ENCODE results near the gene GUCD1.

GUCD1 gene

GRCh38 chr22:24583221-24584165 lies 28.6 kb upstream of the GUCD1 start (continued):
- no peak; the same call in 1 of the 2 replicates for TF ChIP-seq ZSCAN23 (tag by site-specific recombination; IDR thresholded peaks at IDR 0.05)
- no peak for TF ChIP-seq ZNF704 (tag by site-specific recombination; IDR thresholded peaks at IDR 0.05)
- TF ChIP-seq ZSCAN4 (tag by site-specific recombination; IDR thresholded peaks at IDR 0.05), result no peak
- peak; percentile 61 for TF ChIP-seq ZBTB8A (tag by site-specific recombination; IDR thresholded peaks at IDR 0.05)
- TF ChIP-seq ZNF10 (tag by site-specific recombination; IDR thresholded peaks at IDR 0.05), result peak; percentile 94
- 0 out of 2 replicates have a peak, but pooled peaks have one; percentile 31 for TF ChIP-seq ZNF692 (tag by site-specific recombination; IDR thresholded peaks at IDR 0.05)
- no peak for TF ChIP-seq ZNF114 (tag by site-specific recombination; IDR thresholded peaks at IDR 0.05)
- TF ChIP-seq ZBTB11 (tag by site-specific recombination; conservative IDR thresholded peaks at IDR 0.05; ENCODE audit: low read depth), result no peak
- TF ChIP-seq OSR2 (tag by site-specific recombination; IDR thresholded peaks at IDR 0.05), result peak; percentile 74; the same call in 1 of the 2 replicates
- TF ChIP-seq HOXA7 (CRISPR knock-in tag; IDR thresholded peaks at IDR 0.05; ENCODE audit: borderline replicate concordance), result no peak
- TF ChIP-seq MZF1 (tag by site-specific recombination; IDR thresholded peaks at IDR 0.05; ENCODE audit: borderline replicate concordance), result 0 out of 2 replicates have a peak, but pooled peaks have one; percentile 10
- TF ChIP-seq ZNF416 (tag by site-specific recombination; IDR thresholded peaks at IDR 0.05), result no peak
- TF ChIP-seq ZNF639 (tag by site-specific recombination; IDR thresholded peaks at IDR 0.05), result no peak
- TF ChIP-seq ZNF138 (tag by site-specific recombination; IDR thresholded peaks at IDR 0.05; ENCODE audit: borderline replicate concordance), result no peak
- TF ChIP-seq ZNF274 (IDR thresholded peaks at IDR 0.05; ENCODE audit: low read length), result no peak
- no peak for TF ChIP-seq ZNF274 (tag by site-specific recombination; IDR thresholded peaks at IDR 0.05; ENCODE audit: borderline replicate concordance)
- TF ChIP-seq ZNF354C (tag by site-specific recombination; IDR thresholded peaks at IDR 0.05; ENCODE audit: borderline replicate concordance, low read depth), result no peak
- no peak for TF ChIP-seq ZNF837 (tag by site-specific recombination; IDR thresholded peaks at IDR 0.05)
- 0 out of 2 replicates have a peak, but pooled peaks have one; percentile 34 for TF ChIP-seq ZNF24 (tag by site-specific recombination; IDR thresholded peaks at IDR 0.05)
- TF ChIP-seq WT1 (tag by site-specific recombination; IDR thresholded peaks at IDR 0.05), result peak; percentile 69
- TF ChIP-seq ZNF280C (tag by site-specific recombination; IDR thresholded peaks at IDR 0.05), result no peak
- peak; percentile 13 for TF ChIP-seq PRDM10 (tag by site-specific recombination; IDR thresholded peaks at IDR 0.05)
- no peak for TF ChIP-seq OVOL3 (tag by site-specific recombination; IDR thresholded peaks at IDR 0.05)
- no peak for TF ChIP-seq ZFP37 (tag by site-specific recombination; IDR thresholded peaks at IDR 0.05)
